ENCODE data around the gene U2SURP. TPM values are rescaled to one million over a fixed set of nuclear protein-coding genes. Genes with fewer than 3 reads are reported as not detected.

The U2SURP gene
- total RNA-seq, 1 donor from 2014 or later: 105 TPM

- H3K9me3 Mint-ChIP-seq (ENCODE audit: unreplicated experiment): peaks cover 13% of the 10 kb centered on the region
- H3K4me1 Mint-ChIP-seq (ENCODE audit: low read depth, unreplicated experiment): peaks cover 5% of the 10 kb centered on the region
- no peak overlapping the region for H3K4me3 Mint-ChIP-seq (ENCODE audit: unreplicated experiment)
- H3K36me3 Mint-ChIP-seq (ENCODE audit: unreplicated experiment): peaks cover 6% of the 10 kb centered on the region
- TF ChIP-seq CTCF (IDR thresholded peaks at IDR 0.05; ENCODE audit: partially characterized antibody, unreplicated experiment): no peak
- DNase-seq: no peak
- H3K27ac Mint-ChIP-seq (ENCODE audit: unreplicated experiment): no peak overlapping the region
- peaks cover 12% of the 10 kb centered on the region for H3K27me3 Mint-ChIP-seq (ENCODE audit: unreplicated experiment)
Observed at GRCh38 chr3:142968319-142969025, 32.9 kb upstream of the U2SURP start.

DNA sequence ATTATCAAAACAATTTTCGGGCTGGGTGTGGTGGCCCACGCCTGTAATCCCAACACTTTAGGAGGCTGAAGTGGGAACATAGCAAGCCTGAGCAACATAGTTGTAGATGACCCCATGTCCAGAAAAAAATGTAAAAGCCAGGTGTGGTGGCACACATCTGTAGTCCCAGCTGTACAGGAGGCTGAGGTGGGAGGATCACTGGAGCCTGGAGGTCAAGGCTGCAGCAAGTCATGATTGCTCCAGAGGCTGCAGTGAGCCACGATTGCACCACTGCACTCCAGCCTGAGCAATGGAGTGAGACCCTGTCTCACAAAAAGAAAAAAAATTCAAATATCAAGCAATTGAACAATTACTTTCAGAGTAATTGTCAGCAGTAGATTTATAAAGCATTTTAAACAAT, 29.9 kb upstream of the U2SURP start:
- Mint-ChIP-seq H3K9me3 (ENCODE audit: unreplicated experiment) (peaks cover 4% of the 10 kb centered on the region), H3K27me3 (ENCODE audit: unreplicated experiment) (peaks cover 4% of the 10 kb centered on the region), H3K4me1 (ENCODE audit: low read depth, unreplicated experiment) (no peaks in the 10 kb centered on the region), H3K4me3 (ENCODE audit: unreplicated experiment) (no peak overlapping the region), H3K36me3 (ENCODE audit: unreplicated experiment) (no peaks in the 10 kb centered on the region), H3K27ac (ENCODE audit: unreplicated experiment) (no peak overlapping the region)
- DNase-seq: no peak
- TF ChIP-seq CTCF (IDR thresholded peaks at IDR 0.05; ENCODE audit: partially characterized antibody, unreplicated experiment): no peak

GRCh38 chr3:142972092-142972753, 29.1 kb upstream of the U2SURP start:
- DNase-seq: no peak
- no peak for TF ChIP-seq CTCF (IDR thresholded peaks at IDR 0.05; ENCODE audit: partially characterized antibody, unreplicated experiment)
- peaks cover 4% of the 10 kb centered on the region for H3K9me3 Mint-ChIP-seq (ENCODE audit: unreplicated experiment)
- H3K27ac Mint-ChIP-seq (ENCODE audit: unreplicated experiment): no peak overlapping the region
- H3K36me3 Mint-ChIP-seq (ENCODE audit: unreplicated experiment): no peaks in the 10 kb centered on the region
- H3K27me3 Mint-ChIP-seq (ENCODE audit: unreplicated experiment): peaks cover 2% of the 10 kb centered on the region
- peaks cover 3% of the 10 kb centered on the region for H3K4me1 Mint-ChIP-seq (ENCODE audit: low read depth, unreplicated experiment)
- H3K4me3 Mint-ChIP-seq (ENCODE audit: unreplicated experiment): no peak overlapping the region

GRCh38 chr3:142973217-142974009, 28.0 kb upstream of the U2SURP start:
- H3K4me3 Mint-ChIP-seq (ENCODE audit: unreplicated experiment): no peak overlapping the region

More at GRCh38 chr3:142973217-142974009, 28.0 kb upstream of the U2SURP start:
- no peak for TF ChIP-seq CTCF (IDR thresholded peaks at IDR 0.05; ENCODE audit: partially characterized antibody, unreplicated experiment)
- peaks cover 3% of the 10 kb centered on the region for H3K4me1 Mint-ChIP-seq (ENCODE audit: low read depth, unreplicated experiment)
- H3K9me3 Mint-ChIP-seq (ENCODE audit: unreplicated experiment): peaks cover 2% of the 10 kb centered on the region
- H3K27me3 Mint-ChIP-seq (ENCODE audit: unreplicated experiment): no peaks in the 10 kb centered on the region
- no peak overlapping the region for H3K27ac Mint-ChIP-seq (ENCODE audit: unreplicated experiment)
- no peak for DNase-seq
- H3K36me3 Mint-ChIP-seq (ENCODE audit: unreplicated experiment): no peaks in the 10 kb centered on the region
